GM23338 (cell line): ENCODE measurements around the gene FRMPD1.

ENCODE experiments used
- CTCF ChIP-seq, 2 experiments: fragments of 200-600 bp in 1 of 2; sonication (generic) in 1 of 2; conservative IDR thresholded peaks; 2 replicates each; pipeline versions ENCODE4 v1.5.1 to v1.6.1; 2016 to 2017; ENCODE audit warnings: antibody characterized with exemption in 2 of 2, low read depth in 2 of 2, mild to moderate bottlenecking in 2 of 2, moderate library complexity in 1 of 2
- EZH2phosphoT487 ChIP-seq: fragments of 200-600 bp; sonication (generic); IDR thresholded peaks from one replicate; pipeline ENCODE4 v1.8.1; 2018; ENCODE audit warnings: antibody characterized with exemption; ENCODE audit not compliant: unreplicated experiment

GRCh38 chr9:37692622-37693221 lies 42.0 kb downstream of the FRMPD1 start:
- no peak for TF ChIP-seq EZH2phosphoT487
- TF ChIP-seq CTCF (conservative IDR thresholded peaks at IDR 0.05; ENCODE audit: low read depth in 2 of 2) = no peak
